OCI-LY7 (cell line): Measurements from ENCODE around the gene STEAP4. TPM values are rescaled to one million over a fixed set of nuclear protein-coding genes. Genes with fewer than 3 reads are reported as not detected.

ENCODE experiments used
- BruUV-seq: library from RNA; stranded (reverse); fragments of 400-500 nt; replicated peaks from 2 replicates; lab custom pipeline; 2021; lab: Mats Ljungman, UMichigan
- CTCF ChIA-PET: fragments of 300-600 bp; sonication (Branson Sonifier 250); formaldehyde crosslinking; loops from one replicate; lab custom pipeline; 2022; ENCODE audit warnings: antibody characterized with exemption; ENCODE audit not compliant: unreplicated experiment; lab: Charles Lee
- POLR2A ChIA-PET: fragments of 300-600 bp; sonication (Branson Sonifier 250); formaldehyde crosslinking; loops from one replicate; lab custom pipeline; 2022; ENCODE audit warnings: antibody characterized with exemption; lab: Charles Lee
- DNase-seq: peaks from one replicate; pipeline ENCODE4 v3.0.0-alpha.2; 2015; ENCODE audit warnings: low spot score
- H2AFZ ChIP-seq: fragments of 200-600 bp; sonication (generic), shearing (Covaris generic); 2 replicates; pipeline ENCODE4 v1.6.1; 2014; ENCODE audit warnings: mild to moderate bottlenecking, antibody characterized with exemption, low read length, moderate library complexity
- H3K27ac ChIP-seq: fragments of 200-600 bp; sonication (generic); 2 replicates; pipeline ENCODE4 v1.5.1; 2014; ENCODE audit warnings: mixed run types, low read depth, mild to moderate bottlenecking, moderate library complexity, low read length, inconsistent platforms; ENCODE audit not compliant: poor library complexity, severe bottlenecking
- H3K36me3 ChIP-seq: fragments of 200-600 bp; sonication (generic); 2 replicates; pipeline ENCODE4 v1.6.1; 2014; ENCODE audit warnings: mild to moderate bottlenecking, antibody characterized with exemption, low read length, moderate library complexity, mixed read lengths; ENCODE audit not compliant: insufficient read depth
- H3K4me1 ChIP-seq: fragments of 200-600 bp; sonication (generic); 2 replicates; pipeline ENCODE4 v1.5.1; 2014; ENCODE audit warnings: mild to moderate bottlenecking, low read length; ENCODE audit not compliant: insufficient read depth, poor library complexity, severe bottlenecking
- H3K4me2 ChIP-seq: fragments of 200-600 bp; sonication (generic); 2 replicates; pipeline ENCODE4 v1.6.1; 2014; ENCODE audit warnings: mild to moderate bottlenecking, low read length
- H3K4me3 ChIP-seq: fragments of 200-600 bp; sonication (generic); 2 replicates; pipeline ENCODE4 v1.5.1; 2014; ENCODE audit warnings: mild to moderate bottlenecking, low read depth, low read length; ENCODE audit not compliant: poor library complexity, severe bottlenecking
- H3K79me2 ChIP-seq: fragments of 200-600 bp; sonication (generic); 2 replicates; pipeline ENCODE4 v1.6.1; 2016; ENCODE audit warnings: low read depth, mild to moderate bottlenecking, low read length, moderate library complexity, mixed read lengths; ENCODE audit not compliant: insufficient read depth
- H3K9me2 ChIP-seq: fragments of 200-600 bp; sonication (generic); 2 replicates; pipeline ENCODE4 v1.6.1; 2016; ENCODE audit warnings: mild to moderate bottlenecking, low read length, mixed read lengths; ENCODE audit not compliant: insufficient read depth
- H3K9me3 ChIP-seq: fragments of 200-600 bp; sonication (generic); 2 replicates; pipeline ENCODE4 v1.6.1; 2014; ENCODE audit warnings: mild to moderate bottlenecking, mixed run types, low read length, mixed read lengths
- H4K20me1 ChIP-seq: fragments of 200-600 bp; sonication (generic); 2 replicates; pipeline ENCODE4 v1.6.1; 2014; ENCODE audit warnings: mild to moderate bottlenecking, antibody characterized with exemption, low read length, moderate library complexity, mixed read lengths; ENCODE audit not compliant: insufficient read depth
- EZH2phosphoT487 ChIP-seq: fragments of 200-600 bp; sonication (generic); IDR thresholded peaks from 2 replicates; pipeline ENCODE4 v1.6.1; 2018; ENCODE audit warnings: low read depth, borderline replicate concordance, mild to moderate bottlenecking, mixed run types, antibody characterized with exemption, low read length, moderate library complexity, mixed read lengths
- intact Hi-C: fragments of 100-400 bp; cut with micrococcal nuclease; formaldehyde crosslinking; loops from one replicate; pipeline ENCODE4 v1.10.0; 2022; ENCODE audit not compliant: unreplicated experiment
- total RNA-seq, 2 experiments: library from RNA; depleted of rRNA in 1 of 2; stranded (reverse); fragments of >200 nt in 1 of 2; shearing (Covaris generic) in 1 of 2; gene quantifications; 2 replicates each; pipeline ENCODE4 v1.2.3, GENCODE V29; 2014 to 2022
- TF ChIP-seq, protein P1 (sequence below): fragments of 200-600 bp; sonication (generic); conservative IDR thresholded peaks from 2 replicates; pipeline ENCODE4 v1.5.1; 2014; ENCODE audit warnings: mild to moderate bottlenecking, antibody characterized with exemption, low read length, moderate library complexity, mixed read lengths

Gene STEAP4
- total RNA-seq, 2 experiments from 2014 or later, result not detected

DNA sequence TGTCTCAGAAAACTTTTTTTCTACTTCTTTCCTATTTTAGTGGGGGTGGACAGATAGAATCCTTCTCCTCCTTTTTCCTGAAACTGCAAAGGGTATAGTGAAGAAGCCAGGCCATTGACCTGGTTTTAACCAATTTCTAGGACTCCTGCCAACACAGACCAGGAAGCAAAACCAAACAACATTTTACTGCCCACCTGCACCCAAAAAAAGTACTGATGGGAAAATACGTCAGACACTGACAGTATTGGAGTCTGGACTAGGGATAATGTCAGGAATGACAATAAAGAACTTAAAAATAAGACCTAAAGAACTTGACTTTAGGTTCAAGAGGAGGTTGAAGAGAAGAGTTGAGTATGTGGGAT lies 5.0 kb upstream of the STEAP4 start:
- no peak overlapping the region for H2AFZ ChIP-seq
- no TSS peak for BruUV-seq

DNA sequence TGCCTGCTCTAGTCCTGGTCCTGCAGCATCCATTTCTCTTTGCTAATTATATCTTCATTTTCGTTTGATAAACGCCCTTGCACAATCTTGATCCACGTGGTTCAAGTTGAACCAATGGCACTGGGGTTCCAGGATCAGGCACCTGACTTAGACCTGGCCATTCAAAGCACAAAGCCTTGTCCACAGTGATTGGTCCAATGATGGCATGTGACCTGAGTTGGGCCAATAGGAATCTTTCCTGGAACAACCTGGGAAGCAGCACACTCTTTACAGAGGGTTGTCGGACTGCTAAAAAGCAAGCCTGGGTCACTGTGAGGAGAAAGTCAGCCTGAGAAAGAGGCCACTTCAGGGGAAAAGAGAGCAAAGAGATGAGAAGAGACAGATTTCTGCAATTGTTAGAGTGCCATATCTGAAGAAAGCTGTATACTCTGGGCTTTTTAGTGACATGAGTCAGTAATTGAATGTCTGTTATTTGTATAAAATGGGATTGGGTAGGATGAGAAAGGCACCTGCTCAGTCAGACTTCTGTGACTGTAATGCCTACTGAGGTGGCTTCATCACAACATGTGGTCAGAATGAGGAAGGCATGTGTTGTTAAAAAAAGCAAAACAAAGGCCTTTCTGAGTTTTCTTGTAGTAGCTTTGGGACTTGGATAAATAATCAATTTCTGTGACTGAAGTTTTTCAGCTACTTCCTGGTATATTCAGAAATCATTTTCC lies 4.4 kb upstream of the STEAP4 start:
- Histone ChIP-seq H3K79me2 (no peaks in the 10 kb centered on the region), H3K4me2 (no peak overlapping the region), H3K36me3 (no peaks in the 10 kb centered on the region), H3K9me2 (no peaks in the 10 kb centered on the region), H3K9me3 (no peaks in the 10 kb centered on the region), H3K27ac (no peak overlapping the region), H3K4me1 (no peaks in the 10 kb centered on the region), H3K4me3 (no peak overlapping the region), H4K20me1 (no peaks in the 10 kb centered on the region), H2AFZ (0 out of 2 replicates have a peak overlapping the region, but pooled peaks have one; percentile 36)
- POLR2A ChIA-PET, result interaction anchor here (0.6 kb wide), 1 partner anchor 8 kb away, joined by 8 read pairs; no protein-coding TSS in a partner anchor
- TF ChIP-seq, protein P1, sequence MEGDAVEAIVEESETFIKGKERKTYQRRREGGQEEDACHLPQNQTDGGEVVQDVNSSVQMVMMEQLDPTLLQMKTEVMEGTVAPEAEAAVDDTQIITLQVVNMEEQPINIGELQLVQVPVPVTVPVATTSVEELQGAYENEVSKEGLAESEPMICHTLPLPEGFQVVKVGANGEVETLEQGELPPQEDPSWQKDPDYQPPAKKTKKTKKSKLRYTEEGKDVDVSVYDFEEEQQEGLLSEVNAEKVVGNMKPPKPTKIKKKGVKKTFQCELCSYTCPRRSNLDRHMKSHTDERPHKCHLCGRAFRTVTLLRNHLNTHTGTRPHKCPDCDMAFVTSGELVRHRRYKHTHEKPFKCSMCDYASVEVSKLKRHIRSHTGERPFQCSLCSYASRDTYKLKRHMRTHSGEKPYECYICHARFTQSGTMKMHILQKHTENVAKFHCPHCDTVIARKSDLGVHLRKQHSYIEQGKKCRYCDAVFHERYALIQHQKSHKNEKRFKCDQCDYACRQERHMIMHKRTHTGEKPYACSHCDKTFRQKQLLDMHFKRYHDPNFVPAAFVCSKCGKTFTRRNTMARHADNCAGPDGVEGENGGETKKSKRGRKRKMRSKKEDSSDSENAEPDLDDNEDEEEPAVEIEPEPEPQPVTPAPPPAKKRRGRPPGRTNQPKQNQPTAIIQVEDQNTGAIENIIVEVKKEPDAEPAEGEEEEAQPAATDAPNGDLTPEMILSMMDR, result no peak
- TF ChIP-seq EZH2phosphoT487, result no peak
- CTCF ChIA-PET, result no interaction called here
- BruUV-seq, result no TSS peak
- intact Hi-C loops, result no loop called here
- DNase-seq, result no peak

More for the DNA sequence above, 5.0 kb upstream of the STEAP4 start:
- intact Hi-C loops, result no loop called here
- no peaks in the 10 kb centered on the region for H3K9me2 ChIP-seq
- POLR2A ChIA-PET, result interaction anchor here (0.6 kb wide), 1 partner anchor 9 kb away, joined by 8 read pairs; no protein-coding TSS in a partner anchor
- DNase-seq, result no peak
- H3K27ac ChIP-seq, result no peak overlapping the region
- no peaks in the 10 kb centered on the region for H3K36me3 ChIP-seq
- CTCF ChIA-PET, result no interaction called here
- no peaks in the 10 kb centered on the region for H4K20me1 ChIP-seq
- no peak for TF ChIP-seq EZH2phosphoT487
- TF ChIP-seq, protein P1, result no peak
- H3K4me3 ChIP-seq, result no peak overlapping the region
- no peaks in the 10 kb centered on the region for H3K79me2 ChIP-seq
- no peaks in the 10 kb centered on the region for H3K4me1 ChIP-seq
- no peak overlapping the region for H3K4me2 ChIP-seq
- no peaks in the 10 kb centered on the region for H3K9me3 ChIP-seq

DNA sequence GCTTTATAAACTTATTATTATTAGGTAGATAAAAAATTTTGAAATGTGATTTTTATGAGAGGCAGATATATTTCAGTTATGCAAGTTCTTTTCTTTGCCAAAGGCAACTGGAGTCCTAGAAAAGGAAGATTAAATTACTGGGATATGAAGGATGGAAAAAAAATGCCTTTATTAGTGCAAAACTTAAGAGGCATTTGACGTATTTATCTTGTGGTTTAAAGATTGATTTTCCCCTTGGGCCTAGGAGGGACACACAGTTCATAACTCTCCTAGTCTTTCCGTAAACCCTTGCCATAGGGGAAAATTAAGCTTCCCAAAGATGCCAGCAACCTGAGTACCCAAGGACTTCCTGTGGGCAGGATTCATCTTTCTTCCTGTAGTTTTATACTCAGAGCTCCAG lies 3.1 kb upstream of the STEAP4 start:
- Histone ChIP-seq H3K4me2 (no peak overlapping the region), H2AFZ (no peak overlapping the region), H3K9me2 (no peaks in the 10 kb centered on the region), H3K27ac (no peak overlapping the region), H3K4me3 (no peak overlapping the region), H3K79me2 (no peaks in the 10 kb centered on the region), H3K4me1 (no peaks in the 10 kb centered on the region), H4K20me1 (no peaks in the 10 kb centered on the region), H3K9me3 (no peaks in the 10 kb centered on the region), H3K36me3 (no peaks in the 10 kb centered on the region)
- no peak for DNase-seq
- CTCF ChIA-PET, result no interaction called here
- TF ChIP-seq, protein P1, result no peak
- no peak for TF ChIP-seq EZH2phosphoT487
- intact Hi-C loops, result no loop called here
- no TSS peak for BruUV-seq
- POLR2A ChIA-PET, result no interaction called here
